Measurements from ENCODE around the gene NTMT2.

- TF ChIP-seq ZNF274 (IDR thresholded peaks at IDR 0.05; ENCODE audit: low read length) (no peak), ZNF274 (tag by site-specific recombination; IDR thresholded peaks at IDR 0.05; ENCODE audit: borderline replicate concordance) (no peak), CTCF (tag by site-specific recombination; IDR thresholded peaks at IDR 0.05) (no peak), ZSCAN30 (tag by site-specific recombination; IDR thresholded peaks at IDR 0.05) (no peak), YY1 (tag by site-specific recombination; IDR thresholded peaks at IDR 0.05) (no peak), KLF9 (tag by site-specific recombination; IDR thresholded peaks at IDR 0.05; ENCODE audit: low read depth) (no peak), ZNF707 (tag by site-specific recombination; IDR thresholded peaks at IDR 0.05) (no peak), PBX3 (CRISPR knock-in tag; IDR thresholded peaks at IDR 0.05) (no peak)
Measured at GRCh38 chr1:170164103-170164763, 18.5 kb downstream of the NTMT2 start.
